Ramos (cell line): ENCODE results near the gene CDH24.
"Not testable (repeated sequence)": the region's sequence is repeated elsewhere in the genome, so short reads cannot be mapped to it uniquely, and the experiment has no call there.

ENCODE experiments used
- in situ Hi-C: fragments of 300-500 bp; cut with MboI; formaldehyde crosslinking; loops from one replicate; pipeline ENCODE4 v1.14.3; 2022; ENCODE audit warnings: low sequenced_read_pairs; ENCODE audit not compliant: unreplicated experiment

Gene CDH24

GRCh38 chr14:23024612-23025075 is 32.7 kb downstream of the CDH24 start:
- in situ Hi-C loops: no loop called here

- in situ Hi-C loops: no loop called here
Measured at GRCh38 chr14:23023795-23024152, 33.5 kb downstream of the CDH24 start.

DNA sequence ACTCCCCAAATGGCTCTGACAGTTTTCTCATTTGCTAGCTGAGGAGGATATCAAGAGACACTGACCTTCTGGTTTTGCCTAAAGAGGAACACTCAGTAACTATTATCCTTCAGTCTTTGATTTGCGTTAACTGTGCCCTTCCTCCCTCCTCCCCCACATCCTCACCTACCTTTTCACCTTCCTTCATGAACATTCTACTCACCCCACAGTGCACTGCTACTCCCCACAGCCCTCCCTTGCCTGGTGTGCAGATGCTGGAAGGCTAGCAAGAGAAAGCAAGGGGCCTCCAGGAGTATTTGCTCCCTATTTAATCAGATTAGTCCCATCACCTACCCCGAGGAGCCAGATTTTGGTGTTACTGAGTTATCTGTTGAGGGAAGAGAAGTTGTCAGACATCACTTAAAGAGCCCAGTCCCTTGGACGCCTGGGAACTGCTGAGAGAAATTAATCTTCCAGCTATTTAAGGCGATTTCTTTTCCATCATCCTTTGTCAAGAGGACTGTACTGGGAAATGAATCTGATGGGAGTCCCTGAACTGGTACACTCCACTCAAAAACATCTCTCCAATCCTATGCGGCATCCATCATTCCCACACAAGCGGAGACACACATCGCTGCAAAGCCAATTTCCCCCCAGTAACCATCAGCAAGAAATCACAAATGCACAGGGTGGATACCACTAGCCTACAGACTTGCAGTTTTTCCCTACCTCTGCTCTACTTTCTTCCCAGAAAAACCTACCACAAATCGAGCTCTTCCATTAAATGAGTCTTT is 34.1 kb downstream of the CDH24 start:
- in situ Hi-C loops: no loop called here

GRCh38 chr14:23021889-23022442 is 35.4 kb downstream of the CDH24 start:
- in situ Hi-C loops: no loop called here

DNA sequence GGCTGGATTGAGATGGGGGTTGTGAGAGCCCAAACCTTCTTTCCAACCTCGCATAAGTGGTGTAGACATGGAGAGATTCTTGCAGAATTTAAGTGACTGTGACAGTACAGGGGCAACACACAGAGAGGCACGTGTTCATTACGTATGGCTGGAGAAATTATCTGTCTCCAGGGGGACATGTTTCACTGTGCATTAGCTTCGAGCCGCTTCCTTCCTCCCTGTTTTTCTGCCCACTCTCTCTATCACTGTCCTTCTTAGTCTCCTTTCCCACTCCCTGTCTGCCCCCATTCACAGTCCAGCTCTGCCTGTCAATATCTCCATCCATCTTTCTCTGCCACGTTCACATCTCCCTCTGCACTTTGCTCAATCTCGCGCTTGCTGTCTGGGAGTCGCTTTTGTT is 35.9 kb downstream of the CDH24 start:
- in situ Hi-C loops: no loop called here

DNA sequence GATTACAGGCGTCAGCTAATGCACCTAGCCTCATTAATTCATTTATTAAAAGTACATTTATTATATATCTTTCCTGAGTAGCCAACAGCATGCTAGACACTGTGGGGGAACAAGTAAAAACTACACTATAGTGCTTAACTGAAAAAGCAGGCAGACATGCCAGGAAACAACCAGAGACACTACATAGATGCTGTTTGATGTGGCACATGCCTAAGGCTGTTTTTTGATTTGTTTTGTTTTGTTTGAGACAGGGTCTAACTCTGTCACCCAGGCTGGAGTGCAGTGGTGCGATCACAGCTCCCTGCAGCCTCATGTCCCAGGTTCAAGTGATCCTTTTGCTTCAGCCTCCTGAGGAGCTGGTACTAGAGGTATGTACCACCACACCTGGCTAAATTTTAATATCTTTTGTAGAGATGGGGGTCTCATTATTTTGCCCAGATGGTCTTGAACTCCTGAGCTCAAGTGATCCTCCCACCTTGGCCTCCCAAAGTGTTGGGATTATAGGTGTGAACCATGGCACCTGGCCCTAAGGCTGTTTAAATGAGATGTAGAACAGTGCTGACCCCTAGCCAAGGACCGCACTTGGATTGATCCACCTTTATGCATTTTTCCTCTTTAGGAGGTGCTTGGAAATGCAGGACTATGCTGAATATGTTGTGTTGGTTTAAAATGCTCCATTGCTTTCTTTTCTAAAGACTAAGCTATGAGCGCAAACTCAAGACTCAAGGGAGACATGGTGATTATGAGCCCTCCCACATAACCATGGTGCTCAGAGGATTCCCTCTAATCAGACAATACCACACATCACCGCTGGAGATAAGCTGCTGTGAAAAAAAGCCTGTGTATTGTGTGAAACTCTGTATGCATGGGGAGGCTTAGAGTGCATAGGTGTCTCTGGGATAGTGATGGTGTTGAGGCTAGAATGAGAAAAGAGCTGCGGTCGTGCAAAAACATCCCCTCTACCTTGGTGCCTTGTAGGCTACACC is 36.9 kb downstream of the CDH24 start:
- in situ Hi-C loops: no loop called here

DNA sequence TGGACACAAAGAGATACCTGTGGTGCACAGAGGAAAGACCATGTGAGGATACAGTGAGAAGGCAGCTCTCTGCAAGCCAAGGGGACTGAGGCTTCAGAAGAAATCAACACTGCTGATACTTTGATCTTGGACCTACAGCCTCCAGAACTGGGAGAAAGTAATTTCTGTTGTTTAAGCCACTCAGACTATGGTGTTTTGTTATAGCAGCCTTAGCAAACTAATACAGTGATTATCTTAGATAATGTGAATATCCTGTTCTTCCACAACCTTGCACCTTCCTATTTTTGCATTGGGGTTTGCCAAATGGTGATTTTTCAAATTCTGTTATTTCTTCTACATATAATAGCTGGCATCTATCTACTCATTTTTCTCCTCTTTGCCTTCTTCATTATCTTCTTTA is 39.2 kb downstream of the CDH24 start:
- in situ Hi-C loops: no loop called here

DNA sequence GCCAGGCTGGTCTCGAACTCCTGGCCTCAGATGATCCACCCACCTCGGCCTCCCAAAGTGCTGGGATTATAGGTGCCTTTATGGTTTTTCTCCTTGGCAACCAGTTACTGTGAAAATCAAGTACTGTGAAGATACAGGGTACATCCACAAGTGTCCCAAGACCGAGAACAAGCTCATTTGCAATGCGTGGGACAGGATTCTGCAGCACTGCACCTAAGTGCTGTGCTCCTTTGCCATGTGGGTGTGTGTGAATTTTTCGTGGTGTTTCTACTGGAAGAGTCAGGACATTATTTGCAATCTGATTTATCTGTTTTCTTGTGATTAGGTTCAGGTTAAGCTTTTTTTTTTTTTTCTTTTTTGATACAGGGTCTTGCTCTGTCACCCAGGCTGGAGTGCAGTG is 40.2 kb downstream of the CDH24 start:
- in situ Hi-C loops: no loop called here

GRCh38 chr14:23015618-23016017 is 41.7 kb downstream of the CDH24 start:
- in situ Hi-C loops: no loop called here

DNA sequence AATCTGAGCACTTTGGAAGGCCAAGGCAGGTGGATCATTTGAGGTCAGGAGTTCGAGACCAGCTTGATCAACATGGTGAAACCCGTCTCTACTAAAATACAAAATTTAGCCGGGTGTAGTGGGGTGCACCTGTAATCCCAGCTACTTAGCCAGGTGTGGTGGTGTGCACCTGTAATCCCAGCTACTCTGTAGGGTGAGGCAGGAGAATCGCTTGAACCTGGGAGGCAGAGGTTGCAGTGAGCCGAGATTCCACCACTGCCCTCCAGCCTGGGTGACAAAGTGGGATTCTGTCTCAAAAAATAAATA is 43.6 kb downstream of the CDH24 start:
- in situ Hi-C loops: not testable (repeated sequence)

GRCh38 chr14:23013054-23013748 is 44.1 kb downstream of the CDH24 start:
- in situ Hi-C loops: no loop called here

GRCh38 chr14:23009939-23010726 is 47.2 kb downstream of the CDH24 start, which contains the start of gene C14orf93:
C14orf93 (minus strand) TSS chr14:23010143; CDS start chr14:22999023, 11,120 bp downstream.
- in situ Hi-C loops: no loop called here

DNA sequence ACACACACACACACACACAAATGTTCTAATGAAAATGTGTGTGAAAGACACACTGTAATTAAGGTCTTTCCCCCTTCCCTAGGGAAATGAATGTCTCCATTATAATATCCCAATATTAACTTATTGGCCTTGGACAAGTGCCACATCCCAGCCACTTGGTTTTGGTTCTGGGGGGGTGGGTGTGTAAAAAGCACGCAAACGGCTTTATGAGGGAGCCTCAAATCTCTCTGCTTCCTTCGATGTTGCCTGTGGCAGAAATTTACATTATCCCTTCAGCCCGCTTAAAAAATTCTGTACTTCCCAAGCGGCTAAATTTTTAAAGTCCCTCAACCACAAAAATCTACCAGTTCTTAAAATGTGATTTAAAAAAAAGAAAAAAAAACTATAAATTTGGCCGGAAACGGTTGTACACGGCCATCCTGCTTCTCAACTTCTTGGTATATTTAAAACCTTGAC is 47.8 kb downstream of the CDH24 start:
- in situ Hi-C loops: no loop called here

DNA sequence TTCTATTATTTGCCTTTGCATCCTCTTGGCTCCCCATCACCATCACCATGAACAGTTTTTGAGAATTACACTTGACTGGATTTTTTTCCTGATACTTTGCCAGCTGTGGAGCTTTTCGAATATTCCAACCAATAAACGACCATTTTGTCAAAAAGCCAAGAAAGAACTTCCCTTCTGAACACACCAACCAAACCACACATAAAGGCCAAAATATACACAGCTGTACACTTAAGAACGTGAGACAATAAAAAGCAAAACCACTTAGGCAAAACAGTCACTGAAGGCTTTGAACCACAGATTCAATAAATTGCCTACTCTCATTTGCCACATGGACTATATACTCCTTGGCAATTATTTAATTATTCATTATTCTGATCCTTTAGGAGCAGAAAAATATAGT is 48.5 kb downstream of the CDH24 start:
- in situ Hi-C loops: no loop called here

GRCh38 chr14:23006544-23007419 is 50.5 kb downstream of the CDH24 start:
- in situ Hi-C loops: no loop called here

- in situ Hi-C loops: no loop called here
Measured at GRCh38 chr14:23006188-23006534, 51.2 kb downstream of the CDH24 start.

DNA sequence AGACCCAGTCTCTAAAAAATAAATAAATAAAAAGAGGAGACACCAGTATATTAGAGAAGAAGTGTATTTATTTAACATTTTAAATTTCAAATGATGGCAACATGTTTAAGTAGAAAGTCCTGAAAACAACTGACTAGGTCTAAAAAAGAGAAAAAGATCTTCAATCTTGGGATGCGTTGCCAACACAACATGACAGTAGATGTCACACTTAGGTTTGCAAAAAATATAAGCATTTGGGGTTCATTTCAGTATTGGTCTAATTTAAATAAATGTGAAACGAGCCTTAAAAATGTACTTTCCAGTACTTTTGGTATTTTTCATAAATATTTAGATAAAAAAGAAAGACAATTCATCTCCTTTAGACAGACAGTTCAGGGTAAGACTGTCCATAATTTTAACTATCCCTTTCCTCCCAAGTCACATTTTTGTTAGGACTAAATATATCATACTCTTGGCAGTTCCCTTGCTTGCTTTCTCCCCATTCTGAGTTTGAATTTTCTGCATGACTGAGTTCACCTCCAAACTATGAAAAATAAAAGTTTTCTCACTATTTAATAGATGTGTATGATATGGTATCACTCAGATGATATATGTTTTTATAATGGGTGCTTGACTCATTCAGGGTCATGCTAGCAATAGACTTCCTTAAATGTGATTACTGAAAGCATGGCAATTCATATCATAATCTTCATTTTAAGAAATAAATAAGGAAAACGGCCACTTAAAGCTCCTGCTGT is 51.7 kb downstream of the CDH24 start:
- in situ Hi-C loops: no loop called here

- in situ Hi-C loops: not testable (repeated sequence)
Measured at GRCh38 chr14:23004274-23004673, 53.0 kb downstream of the CDH24 start.
